HCT116 (cell line): ENCODE results near the gene RAD21L1. TPM values are rescaled to one million over a fixed set of nuclear protein-coding genes. Genes with fewer than 3 reads are reported as not detected.
"Not testable (repeated sequence)": the region's sequence is repeated elsewhere in the genome, so short reads cannot be mapped to it uniquely, and the experiment has no call there.

Experiments used
- ATAC-seq: fragments of 200-7000 bp; cut with Tn5 transposase; 2 replicates; pipeline ENCODE4 v1.9.1; 2020; ENCODE audit warnings: mild to moderate bottlenecking, moderate library complexity
- BruUV-seq: library from RNA; stranded (reverse); fragments of 400-500 nt; replicated peaks from 2 replicates; lab custom pipeline; 2021; lab: Mats Ljungman, UMichigan
- CTCF ChIA-PET: fragments of 300-600 bp; sonication (Branson Sonifier 250); formaldehyde crosslinking; loops from one replicate; lab custom pipeline; 2021; ENCODE audit warnings: antibody characterized with exemption; lab: Charles Lee
- POLR2A ChIA-PET: fragments of 300-600, 350-600 bp; sonication (Branson Sonifier 250); formaldehyde crosslinking; loops from one replicate; lab custom pipeline; 2021; ENCODE audit warnings: antibody characterized with exemption; lab: Charles Lee
- RAD21 ChIA-PET, 2 experiments: fragments of 300-600 bp; sonication (Branson Sonifier 250); formaldehyde crosslinking; loops; one replicate each; lab custom pipeline; 2023; ENCODE audit warnings: low total read pairs in 2 of 2; ENCODE audit not compliant: uncharacterized antibody in 2 of 2, unreplicated experiment in 2 of 2, low non-redundant PET in 1 of 2; lab: Charles Lee
- DNase-seq: peaks from one replicate; pipeline ENCODE4 v3.0.0-alpha.2; 2010; ENCODE audit warnings: low read depth, low spot score
- H2AFZ ChIP-seq: fragments of 200-600 bp; shearing (Covaris generic), sonication (generic); 2 replicates; pipeline ENCODE4 v1.6.1; 2017; ENCODE audit warnings: low read depth, mixed run types, mixed read lengths, antibody characterized with exemption, low read length; ENCODE audit not compliant: poor library complexity, severe bottlenecking
- H3K27ac ChIP-seq: 2 replicates; pipeline ENCODE4 v1.5.1; 2012; ENCODE audit warnings: low read depth, low read length
- H3K27me3 ChIP-seq: fragments of 200-600 bp; sonication (generic); 2 replicates; pipeline ENCODE4 v1.6.1; 2016; ENCODE audit warnings: mixed run types, low read length, mixed read lengths; ENCODE audit not compliant: insufficient read depth
- H3K36me3 ChIP-seq, 2 experiments: fragments of 200-500 bp in 1 of 2; fragments of 200-600 bp in 1 of 2; sonication (Bioruptor generic) in 1 of 2; sonication (generic) in 1 of 2; 2 replicates each; pipeline versions ENCODE4 v1.5.1 to v1.6.1; 2014 to 2016; ENCODE audit warnings: low read length in 2 of 2, inconsistent platforms in 1 of 2, mixed read lengths in 1 of 2, mixed run types in 1 of 2; ENCODE audit not compliant: insufficient read depth in 2 of 2, control insufficient read depth in 1 of 2
- H3K4me1 ChIP-seq, 2 experiments: fragments of 200-600 bp in 1 of 2; sonication (generic) in 1 of 2; 2 replicates each; pipeline versions ENCODE4 v1.5.1 to v1.6.1; 2012 to 2017; ENCODE audit warnings: low read length in 2 of 2, inconsistent platforms in 1 of 2, mild to moderate bottlenecking in 1 of 2, mixed read lengths in 1 of 2, mixed run types in 1 of 2, moderate library complexity in 1 of 2; ENCODE audit not compliant: insufficient read depth in 2 of 2, control insufficient read depth in 1 of 2
- H3K4me2 ChIP-seq: fragments of 200-600 bp; sonication (generic); 2 replicates; pipeline ENCODE4 v1.6.1; 2017; ENCODE audit warnings: mixed run types, low read length, mixed read lengths
- H3K4me3 ChIP-seq, 2 experiments: fragments of 200-600 bp in 1 of 2; sonication (generic) in 1 of 2; replicated peaks in 1 of 2; 2 replicates each; pipeline ENCODE4 v1.5.1; 2011 to 2016; ENCODE audit warnings: low read length in 2 of 2, control low read depth in 1 of 2, low read depth in 1 of 2, mild to moderate bottlenecking in 1 of 2, mixed read lengths in 1 of 2, mixed run types in 1 of 2
- H3K79me2 ChIP-seq: fragments of 200-600 bp; sonication (generic); 2 replicates; pipeline ENCODE4 v1.6.1; 2017; ENCODE audit warnings: mild to moderate bottlenecking, mixed run types, low read length, moderate library complexity, mixed read lengths; ENCODE audit not compliant: insufficient read depth
- H3K9ac ChIP-seq: fragments of 200-600 bp; sonication (generic); 2 replicates; pipeline ENCODE4 v1.6.1; 2016; ENCODE audit warnings: low read length, mixed read lengths
- H3K9me2 ChIP-seq: fragments of 200-600 bp; sonication (generic), shearing (Covaris generic); 2 replicates; pipeline ENCODE4 v1.6.1; 2017; ENCODE audit warnings: mixed run types, mild to moderate bottlenecking, moderate library complexity; ENCODE audit not compliant: insufficient read depth
- H3K9me3 ChIP-seq, 2 experiments: fragments of 200-500 bp in 1 of 2; fragments of 200-600 bp in 1 of 2; sonication (Bioruptor generic) in 1 of 2; sonication (generic) in 1 of 2; 2 replicates each; pipeline ENCODE4 v1.6.1; 2014 to 2017; ENCODE audit warnings: low read length in 2 of 2, mixed read lengths in 2 of 2, inconsistent platforms in 1 of 2, low read depth in 1 of 2, mild to moderate bottlenecking in 1 of 2, mixed run types in 1 of 2, moderate library complexity in 1 of 2; ENCODE audit not compliant: control insufficient read depth in 1 of 2, insufficient read depth in 1 of 2
- H4K20me1 ChIP-seq: fragments of 200-600 bp; sonication (generic), shearing (Covaris generic); 2 replicates; pipeline ENCODE4 v1.6.1; 2017; ENCODE audit warnings: mixed run types, mild to moderate bottlenecking, moderate library complexity; ENCODE audit not compliant: insufficient read depth
- intact Hi-C: fragments of 100-400 bp; cut with micrococcal nuclease; formaldehyde crosslinking; loops from 2 replicates; pipeline ENCODE4 v1.10.0; 2022
- total RNA-seq: library from RNA; stranded (reverse); gene quantifications from one replicate; pipeline ENCODE4 v1.2.1, GENCODE V29; 2021; ENCODE audit not compliant: unreplicated experiment

RAD21L1 gene
- total RNA-seq, 1 experiment from 2014 or later = 0.17 TPM

DNA sequence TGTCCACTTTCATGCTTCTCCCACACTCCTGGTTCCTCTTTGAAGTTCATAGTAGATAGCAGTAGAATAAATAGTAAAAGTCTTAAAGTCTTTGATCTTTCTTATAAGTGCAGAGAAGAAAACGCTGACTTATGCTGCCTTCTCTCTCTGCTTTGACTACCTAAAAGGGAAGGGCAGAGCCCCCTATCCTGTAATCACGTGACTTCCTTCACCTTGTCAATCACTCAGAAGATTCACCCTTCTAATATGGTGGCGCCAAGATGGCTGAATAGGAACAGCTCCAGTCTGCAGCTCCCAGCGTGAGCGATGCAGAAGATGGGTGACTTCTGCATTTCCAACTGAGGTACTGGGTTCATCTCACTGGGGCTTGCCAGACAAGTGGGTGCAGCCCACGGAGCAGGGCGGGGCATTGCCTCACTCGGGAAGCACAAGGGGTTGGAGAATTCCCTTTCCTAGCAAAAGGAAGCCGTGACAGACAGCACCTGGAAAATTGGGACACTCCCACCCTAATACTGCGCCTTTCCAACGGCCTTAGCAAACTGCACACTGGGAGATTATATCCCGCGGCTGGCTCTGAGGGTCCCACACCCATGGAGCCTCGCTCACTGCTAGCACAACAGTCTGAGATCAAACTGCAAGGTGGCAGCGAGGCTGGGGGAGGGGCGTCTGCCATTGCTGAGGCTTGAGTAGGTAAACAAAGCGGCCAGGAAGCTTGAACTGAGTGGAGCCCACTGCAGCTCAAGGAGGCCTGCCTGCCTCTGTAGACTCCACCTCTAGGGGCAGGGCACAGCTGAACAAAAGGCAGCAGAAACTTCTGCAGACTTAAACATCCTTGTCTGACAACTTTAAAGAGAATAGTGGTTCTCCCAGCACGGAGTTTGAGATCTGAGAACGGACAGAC is 9.1 kb upstream of the RAD21L1 start:
- RAD21 ChIA-PET, H3K4me3 ChIP-seq, ATAC-seq, H3K9me3 ChIP-seq, H4K20me1 ChIP-seq, H3K4me2 ChIP-seq, H3K9ac ChIP-seq, H3K79me2 ChIP-seq, CTCF ChIA-PET, H3K27me3 ChIP-seq, DNase-seq, H3K9me2 ChIP-seq, POLR2A ChIA-PET, H3K27ac ChIP-seq, H3K36me3 ChIP-seq, BruUV-seq, H2AFZ ChIP-seq: not testable (repeated sequence)
- peaks cover 6 to 19% of the 10 kb centered on the region in 2 experiments; a peak in 3 of 4 replicates for H3K4me1 ChIP-seq
- intact Hi-C loops = loop anchor here (10.0 kb wide), 3 partner anchors 102 to 248 kb away; partner anchors contain the start of genes NSFL1C and PSMF1

DNA sequence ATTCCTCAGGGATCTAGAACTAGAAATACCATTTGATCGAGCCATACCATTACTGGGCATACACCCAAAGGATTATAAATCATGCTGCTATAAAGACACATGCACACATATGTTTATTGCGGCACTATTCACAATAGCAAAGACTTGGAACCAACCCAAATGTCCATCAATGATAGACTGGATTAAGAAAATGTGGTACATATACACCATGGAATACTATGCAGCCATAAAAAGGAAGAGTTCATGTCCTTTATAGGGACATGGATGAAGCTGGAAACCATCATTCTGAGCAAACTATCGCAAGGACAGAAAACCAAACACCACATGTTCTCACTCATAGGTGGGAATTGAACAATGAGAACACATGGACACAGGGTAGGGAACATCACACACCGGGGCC is 3.1 kb upstream of the RAD21L1 start:
- H3K9me2 ChIP-seq, H3K4me2 ChIP-seq, H3K9ac ChIP-seq, RAD21 ChIA-PET, H3K36me3 ChIP-seq, POLR2A ChIA-PET, H3K79me2 ChIP-seq, H4K20me1 ChIP-seq, CTCF ChIA-PET, H3K27me3 ChIP-seq, H3K4me3 ChIP-seq, ATAC-seq, H3K27ac ChIP-seq, H2AFZ ChIP-seq, H3K9me3 ChIP-seq, BruUV-seq, DNase-seq, intact Hi-C loops: not testable (repeated sequence)
- peaks cover 6 to 18% of the 10 kb centered on the region in 2 experiments for H3K4me1 ChIP-seq
